8988T (cell line): ENCODE data around the gene MLX.

Experiments
- DNase-seq: peaks from one replicate; pipeline ENCODE4 v3.0.0; 2011

The MLX gene, protein sequence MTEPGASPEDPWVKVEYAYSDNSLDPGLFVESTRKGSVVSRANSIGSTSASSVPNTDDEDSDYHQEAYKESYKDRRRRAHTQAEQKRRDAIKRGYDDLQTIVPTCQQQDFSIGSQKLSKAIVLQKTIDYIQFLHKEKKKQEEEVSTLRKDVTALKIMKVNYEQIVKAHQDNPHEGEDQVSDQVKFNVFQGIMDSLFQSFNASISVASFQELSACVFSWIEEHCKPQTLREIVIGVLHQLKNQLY

DNA sequence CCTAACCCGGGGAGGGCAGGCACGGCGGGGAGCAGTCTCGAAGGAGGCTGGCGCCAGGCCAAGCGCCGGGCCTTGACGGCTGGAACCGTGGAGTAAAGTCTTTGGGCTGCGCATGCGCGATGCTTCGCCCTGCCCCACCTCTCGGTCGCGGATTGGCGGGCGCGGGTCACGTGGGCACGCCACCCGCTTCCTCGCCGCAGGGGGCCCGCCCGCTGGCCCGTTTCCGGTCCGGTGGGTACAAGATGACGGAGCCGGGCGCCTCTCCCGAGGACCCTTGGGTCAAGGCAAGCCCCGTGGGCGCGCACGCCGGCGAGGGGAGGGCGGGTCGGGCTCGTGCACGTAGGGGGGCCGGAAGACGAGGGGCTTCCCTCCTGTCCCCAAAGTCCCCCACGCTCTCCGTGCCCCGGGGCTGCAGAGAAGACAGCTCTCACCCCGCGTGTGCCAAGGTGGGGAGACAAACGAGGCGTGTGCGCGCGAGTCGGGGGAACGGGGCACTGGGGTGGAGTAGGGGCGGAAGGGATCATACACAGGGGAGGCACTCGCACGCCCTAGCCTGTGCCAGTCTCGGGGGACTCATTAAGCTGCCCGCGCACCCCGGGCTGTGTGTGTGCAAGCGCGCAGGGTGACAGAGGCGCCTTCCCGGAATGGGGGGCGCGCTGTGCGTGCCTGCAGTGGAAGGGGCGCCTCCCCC, at the start of gene MLX:
Gene MLX (plus strand): TSS at position 218 of the 691 bp plus-strand sequence. CDS start 25 bp downstream, at position 243.
- DNase-seq: peak; percentile 94

DNA sequence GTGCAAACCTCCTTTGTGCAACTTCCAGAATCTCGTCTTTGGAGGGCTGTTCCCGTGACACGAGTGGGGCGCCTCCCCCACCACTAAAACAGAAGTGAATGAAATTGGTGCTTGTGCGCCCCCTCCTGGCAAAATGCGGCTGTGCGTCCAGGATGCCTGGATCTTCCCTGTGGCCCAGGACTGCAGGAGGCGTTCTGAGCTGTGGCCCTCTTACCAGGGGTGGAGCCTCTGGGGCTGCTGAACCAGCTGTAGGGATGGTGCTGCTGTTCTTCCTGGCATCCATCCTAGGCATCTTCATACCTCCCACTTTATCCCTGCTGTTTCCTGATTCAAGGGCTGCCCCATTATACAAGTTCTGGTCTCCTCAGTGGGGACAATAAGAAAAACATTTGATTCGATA, 49.4 kb upstream of the MLX start:
- peak; percentile 70 for DNase-seq

DNA sequence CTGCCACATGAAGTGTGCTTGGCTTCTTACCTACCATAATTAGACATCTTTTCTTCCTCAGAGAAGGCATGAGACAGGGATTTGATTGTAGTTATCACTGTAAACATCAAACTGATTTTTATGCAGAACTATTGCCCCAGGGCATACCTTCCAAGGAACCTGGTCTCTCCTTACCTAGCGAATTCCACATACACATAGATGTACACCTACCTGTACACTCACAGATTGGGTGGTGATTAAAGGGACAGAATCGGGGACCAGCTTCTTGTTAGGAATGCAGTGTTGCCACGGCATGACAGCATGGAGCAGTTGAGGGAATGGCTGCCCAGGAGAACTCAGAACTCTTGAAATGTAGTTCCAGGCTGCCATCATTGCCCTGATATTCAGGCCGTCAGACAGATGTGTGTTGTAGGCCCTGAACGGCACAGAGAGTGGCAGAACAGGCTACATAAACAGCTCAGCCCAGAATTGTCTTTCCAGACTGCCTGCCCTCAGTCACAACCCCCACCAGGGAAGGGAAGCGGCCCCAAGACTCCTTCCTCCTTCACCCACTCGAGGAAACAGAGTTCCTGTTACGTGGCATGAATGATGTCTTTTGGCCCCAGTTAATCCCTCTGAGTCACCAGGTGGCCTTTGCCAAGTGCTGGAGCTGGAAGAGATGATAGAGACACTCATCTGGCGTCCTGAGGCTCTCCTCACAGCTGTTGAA, 48.7 kb upstream of the MLX start:
- DNase-seq: no peak

DNA sequence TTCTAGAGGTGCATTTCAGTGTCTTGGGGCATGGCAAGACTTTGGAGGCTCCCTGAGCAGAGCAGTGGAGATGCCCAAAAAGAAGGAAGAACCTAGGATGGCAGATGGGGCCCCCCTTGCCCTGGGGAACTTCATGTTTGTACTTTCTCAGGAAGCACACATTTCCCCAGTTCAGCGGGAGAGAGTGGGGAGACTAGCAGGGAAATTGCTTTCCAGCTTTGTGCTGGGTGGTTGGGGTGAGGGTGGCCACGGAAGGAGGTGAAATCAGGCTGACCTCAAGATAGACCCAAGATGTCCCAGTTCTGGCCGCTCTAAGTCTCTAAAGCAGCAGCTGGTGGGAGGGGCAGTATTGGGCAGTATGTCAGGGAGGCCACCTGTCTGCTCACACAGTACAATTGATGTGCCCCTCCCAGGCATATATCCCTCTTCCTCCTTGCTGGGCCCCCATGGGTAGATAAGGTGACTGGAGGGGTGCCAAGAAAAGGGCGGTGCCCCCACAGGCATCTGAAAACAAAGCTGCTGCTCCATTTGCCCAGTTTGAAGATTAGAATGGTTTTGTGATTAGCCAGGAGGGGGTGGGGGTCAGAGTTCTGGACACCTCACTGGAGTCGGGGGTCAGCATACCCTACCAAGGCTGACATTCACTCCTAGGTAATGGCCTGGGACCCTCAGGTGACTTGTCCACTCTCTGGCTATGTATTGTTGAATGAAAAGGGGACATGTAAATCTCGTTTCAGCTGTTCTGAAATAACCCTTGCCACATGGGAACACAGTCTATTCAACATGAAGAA, 48.0 kb upstream of the MLX start:
- DNase-seq: no peak

DNA sequence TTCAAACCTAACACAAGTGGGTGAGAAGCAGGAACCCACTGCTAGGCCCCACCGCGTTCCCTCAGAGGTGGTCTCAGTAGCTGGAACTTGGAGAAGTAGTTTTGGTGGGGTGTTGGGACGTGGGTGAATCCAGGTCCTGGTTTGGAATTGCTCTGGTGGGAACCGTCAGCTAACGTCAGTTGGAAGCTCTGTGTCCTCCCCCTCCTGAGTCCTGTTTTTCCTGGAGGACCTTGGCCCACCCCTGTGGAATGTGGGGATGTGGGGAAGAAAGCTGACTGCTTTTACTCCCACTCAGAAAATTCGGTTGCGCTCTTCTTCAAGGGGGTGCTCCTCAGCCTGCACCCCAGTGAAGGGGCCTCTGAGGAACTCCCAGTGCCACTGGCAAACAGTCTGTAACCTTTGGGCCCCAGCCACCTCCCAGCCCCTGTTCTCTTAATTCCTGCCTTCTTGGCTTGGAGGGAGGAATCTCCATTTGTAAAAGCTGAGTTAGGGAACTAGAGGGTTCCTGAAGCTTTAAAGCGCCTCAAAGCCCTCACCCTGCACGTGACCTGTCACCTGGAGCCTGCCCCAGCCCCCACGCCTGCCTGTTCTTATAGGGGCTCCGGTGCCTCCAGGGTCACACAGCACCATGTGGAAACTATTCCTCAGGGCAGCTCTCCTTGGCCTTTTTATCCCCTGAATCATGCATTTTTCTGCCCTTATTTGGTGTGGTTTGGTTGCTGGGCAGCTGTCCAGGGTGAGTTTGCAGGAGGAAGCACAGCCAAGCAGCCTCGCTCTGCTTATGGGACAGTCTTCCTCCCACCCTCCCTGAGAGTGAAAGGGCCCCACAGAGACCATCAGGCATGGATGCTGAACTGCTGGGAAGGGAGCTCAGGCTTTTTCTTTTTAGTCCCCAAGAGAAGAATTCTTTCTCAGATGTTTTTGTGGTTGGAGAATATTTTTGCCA, 47.1 kb upstream of the MLX start:
- peak; percentile 49 for DNase-seq

DNA sequence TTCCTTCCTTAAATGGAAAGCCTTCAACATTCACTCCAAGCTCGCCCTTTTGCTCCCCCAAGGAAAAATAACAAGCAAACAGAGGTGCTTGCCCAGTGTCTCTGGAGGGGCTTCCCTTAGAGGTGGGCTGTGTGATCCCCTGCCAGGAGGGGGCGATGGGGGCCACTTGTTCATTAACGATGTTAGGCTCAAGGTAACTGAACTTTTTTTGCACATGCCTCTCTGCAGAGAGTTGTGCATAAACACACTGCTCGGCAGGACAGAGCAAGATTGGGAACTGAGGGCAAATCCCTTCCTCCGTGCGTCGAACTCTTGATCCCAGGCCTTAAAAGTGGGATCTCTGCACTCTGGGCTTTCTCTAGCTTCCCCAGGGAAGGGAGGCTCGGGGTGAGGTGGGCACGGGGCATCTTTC, 46.4 kb upstream of the MLX start:
- DNase-seq: no peak

DNA sequence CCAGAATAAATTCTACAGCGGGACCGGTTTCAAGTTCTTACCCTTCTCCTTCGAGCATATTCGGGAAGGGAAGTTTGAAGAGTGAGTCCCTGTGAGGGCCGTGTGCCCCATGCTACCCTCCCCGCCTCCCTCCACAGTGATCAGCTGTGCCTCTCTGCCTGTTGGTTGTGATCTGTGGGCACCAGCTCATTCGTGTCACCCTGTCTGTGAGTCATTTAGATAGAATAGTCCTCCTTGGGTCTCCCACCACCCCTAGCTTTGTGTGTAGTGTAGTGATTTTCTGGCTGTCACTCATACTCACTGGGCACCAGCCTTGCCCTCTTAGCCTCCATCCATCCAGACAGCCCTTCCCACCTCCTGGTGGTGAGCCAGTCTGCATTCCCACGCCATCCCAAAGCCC, 45.9 kb upstream of the MLX start:
- no peak for DNase-seq

DNA sequence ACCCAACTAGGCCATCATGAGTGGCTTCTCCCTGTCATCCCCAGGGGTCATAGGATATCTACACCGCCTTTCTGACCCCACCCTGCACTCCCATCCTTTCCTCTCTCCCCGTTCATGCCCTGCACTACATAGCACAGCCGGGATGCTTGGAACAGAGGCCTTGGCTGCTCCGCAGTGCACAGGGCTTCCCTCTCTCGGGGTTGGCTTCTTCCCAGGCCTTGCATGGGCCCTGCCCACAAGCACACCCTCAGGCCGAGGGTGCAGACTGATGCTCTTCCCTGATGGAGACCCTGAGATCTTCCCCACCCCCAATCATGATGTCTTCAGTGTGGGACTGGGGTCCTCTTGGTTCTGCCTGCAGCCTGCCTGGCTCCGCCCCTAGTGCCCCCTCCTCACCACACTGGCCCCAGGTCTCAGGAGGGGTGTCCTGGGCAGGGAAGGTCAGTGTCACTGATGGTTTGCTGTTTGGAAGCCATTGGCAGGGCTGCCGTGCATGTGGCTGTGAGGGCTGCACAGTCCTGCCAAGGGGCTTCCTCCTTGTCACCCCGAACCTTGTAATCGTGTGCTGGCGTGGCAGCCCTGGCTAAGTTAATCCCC, 45.1 kb upstream of the MLX start:
- no peak for DNase-seq

DNA sequence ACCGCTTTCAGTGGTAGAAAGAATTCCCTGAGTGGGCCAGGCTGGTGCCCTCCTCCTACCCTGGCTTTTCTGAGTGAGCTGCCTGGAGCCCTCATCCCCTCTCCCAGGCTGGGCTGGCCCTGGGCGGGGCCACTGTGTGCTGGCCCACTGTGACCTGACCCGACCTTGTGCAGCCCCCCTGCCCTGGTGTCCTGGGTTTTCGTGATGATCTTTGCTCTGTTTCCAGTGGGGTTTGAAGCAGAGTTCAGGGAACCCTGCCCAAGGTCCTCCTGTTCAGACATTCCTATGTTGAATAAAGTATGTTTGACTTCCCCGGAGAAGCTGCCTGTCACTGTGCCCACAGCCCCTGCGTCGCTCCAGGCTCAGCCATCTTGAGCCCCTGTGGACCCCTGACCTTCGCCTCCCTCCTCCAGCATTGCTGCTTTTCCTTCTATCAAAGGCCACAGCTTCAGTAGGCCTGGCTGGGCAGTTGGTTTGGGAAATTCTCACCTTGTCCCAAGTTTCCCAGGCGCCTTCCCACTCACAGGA, 44.6 kb upstream of the MLX start:
- no peak for DNase-seq

DNA sequence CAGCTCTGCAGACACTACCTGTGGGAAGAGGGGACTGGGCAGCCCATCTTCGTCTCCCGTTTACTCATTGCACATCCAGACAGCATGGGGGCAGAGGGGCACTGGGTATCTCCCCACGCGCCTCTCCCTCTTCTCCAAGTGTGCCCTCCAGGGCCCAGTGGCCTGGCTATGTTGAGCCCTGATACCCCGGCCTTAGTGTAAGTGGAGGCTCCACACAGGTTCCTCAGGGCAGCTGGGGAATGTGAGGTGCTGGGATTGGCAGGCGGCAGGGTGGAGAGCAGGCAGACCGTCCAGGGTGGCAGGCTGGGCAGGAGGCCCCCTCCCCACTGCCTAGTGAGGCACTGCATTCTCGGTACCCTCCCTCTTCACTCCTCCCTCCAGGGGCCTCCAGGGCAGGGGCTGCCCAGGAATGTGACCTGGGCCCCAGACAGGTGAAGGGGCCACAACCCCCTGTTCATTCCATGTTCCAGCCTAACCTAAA, 44.1 kb upstream of the MLX start:
- no peak for DNase-seq

DNA sequence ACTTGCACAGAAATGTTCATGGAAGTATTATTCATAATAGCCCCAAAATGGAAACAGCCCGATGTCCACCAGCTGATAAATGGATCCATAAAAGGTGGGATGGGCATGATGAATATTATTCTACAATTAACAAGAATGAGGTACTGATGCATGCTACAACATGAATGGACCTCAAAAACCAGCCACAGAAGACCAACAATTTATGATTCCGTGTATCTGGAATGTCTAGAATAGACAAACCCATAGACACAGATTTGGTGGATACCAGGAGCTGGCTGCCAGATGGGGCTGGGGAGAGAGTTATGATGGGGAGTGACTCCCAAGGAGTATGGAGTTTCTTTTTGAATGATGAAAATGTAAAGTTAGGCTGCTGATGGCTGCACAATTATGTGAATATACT, 41.7 kb upstream of the MLX start:
- no peak for DNase-seq

DNA sequence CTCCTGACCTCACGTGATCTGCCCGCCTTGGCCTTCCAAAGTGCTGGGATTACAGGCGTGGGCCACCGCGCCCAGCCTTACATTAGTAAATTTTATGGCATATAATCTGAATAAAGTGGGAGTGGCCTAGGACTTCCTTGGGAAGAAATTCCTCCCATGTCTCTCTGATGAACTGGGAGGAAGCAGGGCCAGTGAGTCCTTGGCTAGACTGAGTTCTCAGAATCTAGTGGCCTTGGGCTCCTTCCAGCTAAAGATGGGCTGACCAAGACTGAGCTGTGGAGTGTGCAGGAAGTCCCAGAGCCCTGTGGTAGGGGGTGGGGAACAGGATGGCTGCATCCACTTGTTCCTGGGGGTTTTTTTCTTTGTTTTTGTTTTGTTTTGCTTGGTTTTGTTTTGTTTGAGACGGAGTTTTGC, 40.9 kb upstream of the MLX start:
- DNase-seq: no peak

DNA sequence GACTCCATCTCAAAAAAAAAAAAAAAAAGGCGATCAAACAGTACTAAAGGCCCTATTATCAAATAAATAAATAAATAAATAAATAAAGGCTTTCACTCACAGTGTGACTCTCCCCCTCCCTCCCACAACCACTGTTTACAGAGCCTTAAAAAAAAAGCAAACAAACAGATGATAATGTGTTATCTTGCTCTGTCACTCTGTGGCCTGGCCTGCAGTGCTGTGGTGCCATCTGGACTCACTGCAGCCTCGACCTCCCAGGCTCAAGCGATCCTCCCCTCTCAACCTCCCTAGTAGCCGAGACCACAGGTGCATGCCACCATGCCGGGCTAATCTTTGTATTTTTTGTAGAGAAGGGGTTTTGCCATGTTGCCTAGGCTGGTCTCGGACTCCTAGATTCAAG, 39.0 kb upstream of the MLX start:
- no peak for DNase-seq

DNA sequence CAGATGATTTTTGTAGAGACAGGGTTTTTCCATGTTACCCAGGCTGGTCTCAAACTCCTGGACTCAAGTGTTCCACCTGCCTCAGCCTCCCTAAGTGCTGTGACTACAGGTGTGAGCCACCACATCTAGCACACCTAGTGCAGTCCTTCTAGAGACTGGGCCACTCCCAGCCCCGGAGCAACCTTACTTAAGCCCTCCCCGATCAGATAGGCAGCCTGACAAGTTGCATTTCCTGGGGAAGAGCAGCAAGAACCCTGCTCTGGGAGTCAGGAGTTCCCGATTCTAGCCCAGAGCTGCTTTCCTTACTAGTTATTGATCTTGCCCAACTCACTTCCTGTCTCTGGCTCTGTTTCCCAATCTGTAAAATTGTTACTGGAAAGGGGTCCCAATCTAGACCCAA, 37.8 kb upstream of the MLX start:
- DNase-seq: no peak

DNA sequence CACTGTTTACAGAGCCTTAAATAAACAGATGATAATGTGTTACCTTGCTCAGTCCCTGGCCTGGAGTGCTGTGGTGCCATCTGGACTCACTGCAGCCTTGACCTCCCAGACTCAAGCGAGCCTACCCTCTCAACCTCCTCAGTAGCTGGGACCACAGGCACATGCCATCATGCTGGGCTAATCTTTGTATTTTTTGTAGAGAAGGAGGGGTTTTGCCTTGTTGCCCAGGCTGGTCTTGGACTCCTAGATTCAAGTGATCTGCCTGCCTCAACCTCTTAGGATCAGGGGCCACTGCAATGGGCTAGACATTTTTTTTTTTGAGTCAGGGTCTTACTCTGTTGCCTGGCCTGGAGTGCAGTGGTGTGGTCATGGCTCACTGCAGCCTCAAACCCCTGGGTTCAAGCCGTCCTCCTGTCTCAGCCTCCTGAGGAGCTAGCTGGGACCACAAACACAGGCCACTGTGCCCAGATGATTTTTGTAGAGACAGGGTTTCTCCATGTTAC, 35.9 kb upstream of the MLX start:
- DNase-seq: no peak

DNA sequence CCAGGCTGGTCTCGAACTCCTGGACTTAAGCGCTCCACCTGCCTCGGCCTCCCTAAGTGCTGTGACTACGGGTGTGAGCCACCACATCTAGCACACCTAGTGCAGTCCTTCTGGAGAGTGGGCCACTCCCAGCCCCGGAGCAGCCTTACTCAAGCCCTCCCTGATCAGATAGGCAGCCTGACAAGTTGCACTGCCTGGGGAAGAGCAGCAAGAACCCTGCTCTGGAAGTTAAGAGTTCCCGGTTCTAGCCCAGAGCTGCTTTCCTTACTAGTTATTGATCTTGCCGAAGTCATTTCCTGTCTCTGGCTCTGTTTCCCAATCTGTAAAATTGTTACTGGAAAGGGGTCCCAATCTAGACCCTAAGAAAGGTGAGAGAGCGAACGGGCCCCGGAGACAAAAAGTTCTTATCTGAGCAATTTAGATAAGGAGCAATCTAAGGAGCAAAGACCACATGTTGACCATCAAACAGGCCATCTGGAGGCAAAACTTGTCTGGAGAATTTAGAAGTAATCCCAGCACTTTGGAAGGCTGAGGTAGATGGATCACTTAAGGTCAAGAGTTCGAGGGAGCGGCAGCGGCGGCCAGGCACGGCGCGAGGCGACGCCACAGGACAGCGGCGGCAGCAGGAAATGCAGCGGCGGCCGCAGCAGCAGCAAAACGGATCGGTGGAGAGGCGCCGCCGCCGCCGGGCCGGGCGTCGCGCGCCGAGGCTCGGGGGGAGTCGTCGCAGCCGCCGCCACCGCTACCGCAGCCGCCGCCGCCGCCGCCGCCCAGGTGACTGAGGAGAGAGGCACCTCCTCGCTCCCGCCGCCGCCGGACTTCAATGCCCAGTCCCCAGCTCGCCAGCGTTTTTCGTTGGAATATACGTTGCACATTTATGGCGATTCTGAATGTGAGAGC, 35.2 kb upstream of the MLX start:
- DNase-seq: no peak

DNA sequence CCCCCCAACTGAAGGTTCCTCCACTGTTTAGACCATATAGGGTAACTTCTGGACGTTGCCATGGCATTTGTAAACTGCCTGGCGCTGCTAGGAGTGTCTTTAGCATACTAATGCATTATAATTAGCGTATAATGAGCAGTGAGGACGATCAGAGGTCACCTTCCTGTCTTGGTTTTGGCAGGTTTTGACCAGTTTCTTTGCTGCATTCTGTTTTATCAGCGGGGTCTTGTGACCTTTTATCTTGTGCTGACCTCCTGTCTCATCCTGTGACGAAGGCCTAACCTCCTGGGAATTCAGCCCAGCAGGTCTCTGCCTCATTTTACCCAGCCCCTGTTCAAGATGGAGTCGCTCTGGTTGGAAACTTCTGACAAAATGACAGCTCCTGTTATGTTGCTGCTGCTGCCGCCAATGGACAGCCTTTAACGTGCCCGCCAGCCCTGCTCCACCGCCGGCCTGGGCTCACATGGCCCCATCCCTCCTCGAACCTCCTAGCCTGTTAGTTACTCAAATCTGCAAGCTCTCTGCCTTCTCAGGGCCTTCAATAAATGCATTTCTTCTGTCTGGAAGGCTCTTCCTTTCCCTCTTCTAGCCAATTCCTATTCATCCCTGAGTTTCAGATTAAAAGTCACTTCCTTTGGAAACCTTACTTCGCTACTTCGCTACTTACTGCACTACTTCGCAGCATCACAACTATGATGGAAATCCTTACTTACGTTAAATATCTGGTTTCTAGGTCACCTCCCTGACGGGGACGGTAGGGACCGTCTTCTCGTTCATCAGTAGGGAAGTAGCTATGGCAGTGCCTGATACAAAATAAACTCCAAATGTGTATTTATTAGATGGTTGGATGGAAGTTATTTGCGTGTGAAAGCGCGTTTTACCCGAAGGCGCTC, 31.5 kb upstream of the MLX start:
- DNase-seq: no peak

DNA sequence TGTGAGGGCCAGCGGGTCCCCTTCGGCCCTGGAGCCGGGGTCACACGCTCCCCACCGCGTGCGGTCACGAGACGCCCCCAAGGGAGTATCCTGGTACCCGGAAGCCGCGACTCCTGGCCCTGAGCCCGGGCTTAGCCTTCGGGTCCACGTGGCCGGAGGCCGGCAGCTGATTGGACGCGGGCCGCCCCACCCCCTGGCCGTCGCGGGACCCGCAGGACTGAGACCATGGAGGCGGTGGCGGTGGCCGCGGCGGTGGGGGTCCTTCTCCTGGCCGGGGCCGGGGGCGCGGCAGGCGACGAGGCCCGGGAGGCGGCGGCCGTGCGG, 30.9 kb upstream of the MLX start, which contains the start of gene NAGLU:
Gene NAGLU (plus strand): TSS at position 194 of the 324 bp plus-strand sequence. CDS start 32 bp downstream, at position 226.
- peak; percentile 96 for DNase-seq
